Panc1 (cell line): ENCODE results near the gene PLA2G10.

ENCODE experiments used
- CTCF ChIP-seq: fragments of 450-650 bp; IDR thresholded peaks from 2 replicates; pipeline ENCODE4 v1.5.1; 2017; ENCODE audit warnings: mild to moderate bottlenecking
- POLR2AphosphoS5 ChIP-seq: IDR thresholded peaks from 2 replicates; pipeline ENCODE4 v1.6.1; 2012; ENCODE audit warnings: mild to moderate bottlenecking, low read depth, low read length, moderate library complexity
- TCF7L2 ChIP-seq: IDR thresholded peaks from 2 replicates; pipeline ENCODE4 v1.6.1; 2011; ENCODE audit warnings: mild to moderate bottlenecking, low read depth, low read length, inconsistent platforms

GRCh38 chr16:14669776-14670175, 24.3 kb downstream of the PLA2G10 start:
- TF ChIP-seq POLR2AphosphoS5 (peak; percentile 27; the same call in 1 of the 2 replicates), CTCF (no peak), TCF7L2 (no peak)
